GM21447 (cell line): ENCODE results near the gene HDDC3.
A peak's percentile ranks its signal among the peaks of the same experiment; 100 is the strongest.

ENCODE experiments used
- ATAC-seq: cut with Tn5 transposase; IDR thresholded peaks from one replicate; pipeline ENCODE4 v1.9.1; 2021; ENCODE audit not compliant: unreplicated experiment

HDDC3 gene, protein sequence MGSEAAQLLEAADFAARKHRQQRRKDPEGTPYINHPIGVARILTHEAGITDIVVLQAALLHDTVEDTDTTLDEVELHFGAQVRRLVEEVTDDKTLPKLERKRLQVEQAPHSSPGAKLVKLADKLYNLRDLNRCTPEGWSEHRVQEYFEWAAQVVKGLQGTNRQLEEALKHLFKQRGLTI

GRCh38 chr15:90931828-90932659 lies at the start of gene HDDC3:
TSS of gene HDDC3 (minus strand) at chr15:90932549. CDS start at chr15:90932540, 9 bp downstream.
- ATAC-seq, result peak; percentile 49

GRCh38 chr15:90982135-90982534 lies 49.8 kb upstream of the HDDC3 start:
- peak; percentile 44 for ATAC-seq

DNA sequence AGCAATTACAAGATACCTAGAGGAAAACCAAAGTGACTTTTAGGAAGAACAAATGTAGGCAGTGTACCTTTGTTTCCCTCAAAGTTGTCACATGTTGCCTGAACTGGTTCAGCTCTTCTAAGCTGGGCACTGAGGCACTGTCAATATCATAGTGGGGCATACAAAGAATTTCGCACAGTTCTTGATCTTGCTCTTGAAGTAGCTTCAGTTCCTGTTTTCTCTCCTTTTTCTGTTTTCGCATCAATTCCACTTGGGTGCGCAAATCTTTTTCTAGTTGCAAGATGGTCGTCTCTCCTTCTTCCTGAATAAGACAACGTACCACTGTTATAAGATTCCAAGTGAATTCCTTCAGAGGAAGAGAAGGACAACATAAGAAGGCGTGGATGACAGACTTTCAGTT lies 49.3 kb upstream of the HDDC3 start:
- peak; percentile 72 for ATAC-seq

DNA sequence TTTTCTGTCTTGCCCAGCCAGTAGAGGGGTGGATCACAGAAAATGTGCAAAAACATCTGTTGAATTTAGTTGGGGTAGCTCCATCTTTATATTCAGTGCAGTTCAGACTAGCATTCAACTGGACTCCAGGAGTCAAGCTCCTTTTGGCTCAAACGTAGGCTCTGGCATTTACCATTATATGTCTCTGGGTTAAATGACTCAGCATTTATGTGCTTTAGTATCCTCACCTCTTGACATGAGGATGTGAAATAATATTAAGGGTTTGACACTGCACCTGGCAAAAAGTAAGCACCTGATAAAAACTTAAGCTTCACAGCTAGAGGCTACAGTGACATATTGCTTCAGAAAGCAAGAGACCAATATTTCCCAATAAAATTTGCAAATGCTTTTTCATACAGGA lies 47.2 kb upstream of the HDDC3 start:
- ATAC-seq, result no peak

DNA sequence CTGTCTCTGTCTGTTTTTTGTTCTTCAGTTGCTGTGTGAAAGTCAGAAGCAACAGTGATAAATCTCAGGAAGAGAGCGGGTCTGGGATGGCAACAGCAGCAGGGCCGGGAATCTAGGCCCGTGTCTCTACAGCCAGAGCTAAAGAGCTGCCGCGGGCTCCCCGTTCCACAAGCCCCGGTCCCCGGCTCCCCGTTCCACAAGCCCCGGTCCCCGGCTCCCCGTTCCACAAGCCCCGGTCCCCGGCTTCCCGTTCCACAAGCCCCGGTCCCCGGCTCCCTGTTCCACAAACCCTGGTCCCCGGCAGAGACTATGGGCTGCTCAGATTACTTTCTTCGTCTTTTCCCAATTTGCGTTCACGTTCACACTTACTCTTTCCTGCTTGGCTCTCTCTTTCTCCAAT lies 41.9 kb upstream of the HDDC3 start:
- ATAC-seq, result no peak

GRCh38 chr15:90972133-90972532 lies 39.8 kb upstream of the HDDC3 start:
- no peak for ATAC-seq

DNA sequence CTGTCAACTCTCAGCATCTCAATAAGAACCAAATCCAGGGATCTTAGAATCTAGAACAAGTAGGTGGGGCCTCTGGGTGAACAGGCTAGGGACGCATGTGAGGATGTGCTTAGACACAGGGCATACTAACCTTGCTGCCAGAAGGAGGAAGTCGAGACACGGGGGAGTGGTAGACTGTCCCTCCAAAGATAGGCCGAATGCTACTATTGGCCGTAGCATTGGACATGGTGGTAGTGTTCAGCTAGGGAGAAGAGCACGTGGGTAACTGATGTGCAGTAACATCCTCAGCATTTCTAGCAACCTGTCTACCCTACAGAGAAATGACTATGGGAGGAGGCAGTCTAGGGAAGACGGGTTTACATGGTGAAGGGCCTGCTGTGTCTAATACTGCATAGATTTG lies 37.9 kb upstream of the HDDC3 start:
- ATAC-seq, result no peak

GRCh38 chr15:90968434-90968833 lies 36.1 kb upstream of the HDDC3 start:
- no peak for ATAC-seq

DNA sequence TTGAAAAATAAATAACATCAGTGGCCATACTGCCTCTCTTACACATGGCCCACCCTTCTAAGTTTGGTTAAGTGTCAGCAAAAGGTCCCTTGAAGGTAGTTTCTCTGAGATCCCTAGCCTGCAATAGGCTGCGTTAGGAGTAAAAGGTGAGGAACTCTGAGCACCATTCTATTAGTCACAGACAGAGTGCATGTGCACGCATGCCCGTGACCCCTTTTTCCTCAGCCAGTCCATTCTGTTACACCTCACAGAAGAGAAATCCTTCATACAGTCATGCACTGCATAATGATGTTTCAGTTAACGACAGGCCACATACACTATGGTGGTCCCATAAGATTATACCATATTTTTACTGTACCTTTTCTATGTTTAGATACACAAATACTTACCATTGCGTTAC lies 34.9 kb upstream of the HDDC3 start:
- ATAC-seq, result no peak

GRCh38 chr15:90966262-90966661 lies 33.9 kb upstream of the HDDC3 start:
- ATAC-seq, result no peak

- no peak for ATAC-seq
Observed at GRCh38 chr15:90962021-90962420, 29.7 kb upstream of the HDDC3 start.

GRCh38 chr15:90960298-90961091 lies 28.1 kb upstream of the HDDC3 start:
- ATAC-seq, result no peak

DNA sequence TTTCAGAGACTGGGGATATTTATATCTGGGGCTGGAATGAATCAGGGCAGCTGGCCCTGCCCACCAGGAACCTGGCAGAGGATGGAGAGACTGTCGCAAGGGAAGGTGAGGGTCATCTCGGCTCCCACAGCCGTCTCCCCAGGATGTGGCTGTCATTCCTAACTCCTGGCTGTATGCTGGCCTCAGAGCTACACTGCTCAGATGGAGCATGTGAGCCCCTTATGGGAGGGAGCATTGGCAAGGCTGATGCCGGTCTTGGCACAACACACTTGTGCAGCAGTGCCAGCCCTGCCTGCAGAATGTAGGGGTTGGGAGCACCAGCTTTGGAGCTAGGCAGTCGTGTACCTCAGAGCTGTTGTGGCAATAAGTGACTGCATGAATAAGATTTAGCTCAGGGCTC lies 27.5 kb upstream of the HDDC3 start:
- no peak for ATAC-seq

DNA sequence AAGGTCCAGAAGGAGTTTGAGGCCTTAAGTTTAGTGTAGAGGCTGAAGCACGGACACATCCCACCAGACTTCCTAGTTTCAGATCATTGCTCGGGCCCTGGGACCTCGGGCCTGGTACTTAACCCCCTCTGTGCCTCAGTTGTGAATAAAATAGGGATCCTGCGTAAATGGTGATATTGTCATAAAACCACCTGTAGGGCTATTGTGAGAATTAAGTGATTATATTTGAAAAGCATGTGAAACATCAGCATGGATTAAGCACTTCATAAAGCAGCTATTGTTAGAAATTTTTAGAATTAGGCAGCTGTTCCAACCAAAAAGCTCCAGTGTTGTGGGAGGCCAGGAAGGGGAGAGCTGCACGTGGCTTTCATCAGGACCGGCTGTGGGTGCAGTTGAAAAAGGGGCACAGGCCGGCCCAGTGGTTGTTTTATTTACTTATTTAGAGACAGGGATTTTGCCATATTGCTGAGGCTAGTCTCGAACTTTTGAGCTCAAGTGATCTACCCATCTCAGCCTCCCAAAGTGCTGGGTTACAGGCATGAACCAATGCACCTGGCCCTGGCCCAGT lies 26.8 kb upstream of the HDDC3 start:
- ATAC-seq, result no peak

DNA sequence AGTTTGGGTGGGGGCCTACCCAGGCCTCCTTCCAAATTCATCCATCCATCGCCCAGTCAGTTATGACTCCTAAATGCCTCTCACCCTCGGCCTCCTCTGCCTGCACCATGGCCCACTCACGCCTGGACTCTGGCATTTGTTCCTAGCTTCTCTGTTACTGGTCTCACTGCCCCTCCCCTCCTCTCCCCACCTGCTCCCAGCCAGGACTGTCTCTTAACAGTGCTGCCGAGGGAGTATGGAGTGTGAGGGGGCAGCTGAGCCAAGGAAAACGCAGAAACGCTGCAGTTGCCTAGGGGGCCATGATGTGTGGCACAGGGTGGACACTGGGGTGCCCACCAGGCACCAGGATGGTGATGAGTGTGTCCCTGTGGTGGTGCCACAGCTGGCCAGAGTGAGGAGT lies 25.4 kb upstream of the HDDC3 start:
- no peak for ATAC-seq

DNA sequence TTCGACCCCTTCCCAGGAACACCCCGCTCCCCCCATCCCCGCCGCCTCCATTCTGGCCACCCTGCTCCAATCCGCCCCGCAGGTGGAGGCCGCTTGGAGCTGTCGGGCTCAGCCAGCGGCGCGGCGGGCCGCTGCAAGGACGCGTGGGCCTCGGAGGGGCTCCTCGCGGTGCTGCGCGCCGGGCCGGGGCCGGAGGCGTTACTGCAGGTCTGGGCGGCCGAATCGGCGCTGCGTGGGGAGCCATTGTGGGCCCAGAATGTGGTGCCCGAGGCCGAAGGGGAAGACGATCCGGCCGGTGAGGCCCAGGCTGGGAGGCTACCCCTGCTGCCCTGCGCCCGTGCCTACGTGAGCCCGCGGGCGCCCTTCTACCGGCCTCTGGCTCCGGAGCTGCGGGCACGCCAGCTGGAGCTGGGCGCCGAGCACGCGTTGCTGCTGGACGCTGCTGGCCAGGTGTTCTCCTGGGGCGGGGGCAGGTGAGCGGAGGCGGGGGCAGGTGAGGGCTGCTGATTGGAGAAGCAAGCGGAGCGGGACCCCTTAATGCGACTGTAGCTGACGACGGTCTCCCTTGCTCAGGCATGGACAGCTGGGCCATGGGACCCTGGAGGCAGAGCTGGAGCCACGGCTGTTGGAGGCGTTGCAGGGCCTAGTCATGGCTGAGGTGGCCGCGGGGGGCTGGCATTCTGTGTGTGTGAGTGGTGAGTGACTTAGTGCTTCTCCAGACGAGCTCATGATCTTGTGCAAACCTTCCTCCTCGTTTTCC lies 24.9 kb upstream of the HDDC3 start:
- no peak for ATAC-seq

- ATAC-seq, result no peak
Observed at GRCh38 chr15:90956274-90957030, 24.1 kb upstream of the HDDC3 start.

- no peak for ATAC-seq
Observed at GRCh38 chr15:90955624-90956273, 23.4 kb upstream of the HDDC3 start.
